ENCODE measurements around the gene GIGYF2.
"Not testable (repeated sequence)": the region's sequence is repeated elsewhere in the genome, so short reads cannot be mapped to it uniquely, and the experiment has no call there.

The GIGYF2 gene

DNA sequence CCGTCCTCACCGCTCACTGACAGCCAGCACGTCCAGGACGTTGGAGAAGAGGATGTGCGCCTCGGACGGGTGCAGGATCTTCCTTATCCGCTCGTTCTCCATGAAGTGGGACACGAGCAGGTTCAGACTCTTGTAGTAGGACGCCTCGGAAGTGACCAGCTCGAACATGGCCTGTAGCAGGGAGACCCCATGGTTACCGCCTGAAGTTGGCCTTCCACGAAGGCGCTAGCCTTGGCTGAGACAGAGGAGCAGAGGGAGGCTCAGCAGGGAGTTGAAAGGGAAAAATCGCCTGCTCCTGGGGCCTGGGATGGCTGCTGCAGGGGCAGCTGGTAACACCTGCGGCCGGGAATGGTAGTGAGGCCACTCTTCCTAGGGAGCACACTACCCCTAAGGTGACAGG is 197.6 kb downstream of the GIGYF2 start:
- no peak for DNase-seq (ENCODE audit: low read depth)

DNA sequence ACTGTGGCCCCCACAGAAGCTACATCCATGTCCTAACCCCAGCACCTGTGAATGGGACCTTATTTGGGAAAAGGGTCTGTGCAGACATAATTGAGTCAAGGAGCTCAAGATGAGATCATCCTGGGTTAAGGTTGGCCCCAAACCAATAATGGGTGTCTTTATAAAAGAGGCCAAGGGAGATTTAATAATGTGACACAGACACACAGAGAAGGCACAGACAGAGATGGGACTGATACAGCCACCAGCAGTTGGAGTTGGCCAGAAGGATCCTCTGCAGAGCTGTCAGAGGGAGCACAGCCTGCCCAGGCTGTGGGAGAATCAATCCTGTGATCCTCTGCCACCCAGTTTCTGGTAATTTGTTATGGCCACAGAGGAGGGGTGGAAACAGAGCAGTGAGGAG is 199.0 kb downstream of the GIGYF2 start:
- no peak for DNase-seq (ENCODE audit: low read depth)

DNA sequence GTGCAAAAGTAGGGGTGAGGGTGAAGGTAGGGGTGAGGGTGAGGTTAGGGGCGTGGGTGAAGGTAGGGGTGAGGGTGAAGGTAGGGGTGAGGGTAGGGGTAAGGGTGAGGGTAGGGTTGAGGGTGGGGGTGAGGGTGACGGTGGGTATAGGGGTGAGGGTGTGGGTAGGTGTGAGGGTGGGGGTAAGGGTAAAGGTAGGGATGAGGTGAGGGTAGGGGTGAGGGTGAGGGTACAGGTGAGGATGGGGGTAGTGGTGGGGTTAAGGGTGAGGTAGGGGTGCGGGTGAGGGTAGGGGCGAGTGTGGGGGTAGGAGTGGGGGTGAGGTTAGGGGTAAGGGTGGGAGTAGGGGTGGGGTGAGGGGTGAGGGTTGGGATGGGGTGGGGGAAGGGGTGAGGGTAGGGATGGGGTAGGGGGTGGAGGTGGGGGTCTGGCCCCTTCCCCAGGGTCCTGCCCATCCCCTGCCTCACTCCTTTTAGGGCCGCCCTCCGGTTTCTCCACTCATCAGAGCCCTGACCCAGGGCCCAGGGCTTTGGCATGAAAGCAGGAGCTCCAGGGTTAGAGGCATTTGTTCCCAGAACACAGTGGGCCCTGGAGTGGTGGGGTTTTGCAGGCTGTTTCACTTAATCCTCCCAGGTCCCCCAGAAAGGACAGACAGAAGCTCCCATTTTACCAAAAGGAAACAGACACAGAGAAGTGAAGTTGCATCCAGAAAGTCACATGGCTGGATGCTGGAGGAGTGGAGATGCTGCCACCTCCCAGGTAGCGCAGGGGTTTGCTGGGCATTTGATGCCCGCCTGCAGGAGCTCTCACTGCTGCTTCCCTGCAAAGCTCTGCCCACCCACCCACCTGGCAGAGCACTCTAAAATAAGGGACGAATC is 199.8 kb downstream of the GIGYF2 start:
- no peak for DNase-seq (ENCODE audit: low read depth)

DNA sequence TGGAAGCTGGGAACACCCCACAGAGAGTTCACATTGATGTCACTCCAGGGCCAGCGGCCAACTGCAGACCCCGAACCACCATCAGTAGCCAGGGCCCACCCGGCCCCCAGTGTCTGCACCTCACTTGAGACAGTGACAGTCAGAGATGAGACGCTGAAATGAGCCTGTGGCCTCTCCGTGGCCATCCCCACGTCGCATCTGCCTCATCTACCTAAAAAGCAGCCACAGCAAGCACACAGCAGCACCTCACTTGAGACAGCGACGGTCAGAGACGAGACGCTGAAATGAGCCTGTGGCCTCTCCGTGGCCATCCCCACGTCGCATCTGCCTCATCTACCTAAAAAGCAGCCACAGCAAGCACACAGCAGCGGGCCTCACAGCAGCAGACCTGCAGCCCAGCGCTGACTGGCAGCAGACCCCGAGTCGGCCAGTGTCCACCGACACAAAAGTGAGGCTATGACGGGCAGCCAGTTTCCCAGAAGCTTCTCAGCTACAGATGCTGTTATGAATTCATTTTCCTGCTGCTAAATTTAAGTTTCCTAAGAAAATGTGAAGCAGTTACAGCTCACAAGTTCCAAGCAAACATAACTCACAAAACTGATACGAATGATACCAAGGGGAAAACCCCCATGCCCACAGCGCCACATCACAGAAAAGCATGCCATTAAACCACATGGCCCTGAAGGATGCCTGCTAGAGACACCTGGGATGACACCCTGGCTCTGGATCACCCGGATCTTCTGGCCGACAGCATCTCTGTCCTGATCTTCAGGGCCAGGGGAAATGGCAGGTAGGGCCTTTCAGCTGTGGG is 200.7 kb downstream of the GIGYF2 start:
- no peak for DNase-seq (ENCODE audit: low read depth)

DNA sequence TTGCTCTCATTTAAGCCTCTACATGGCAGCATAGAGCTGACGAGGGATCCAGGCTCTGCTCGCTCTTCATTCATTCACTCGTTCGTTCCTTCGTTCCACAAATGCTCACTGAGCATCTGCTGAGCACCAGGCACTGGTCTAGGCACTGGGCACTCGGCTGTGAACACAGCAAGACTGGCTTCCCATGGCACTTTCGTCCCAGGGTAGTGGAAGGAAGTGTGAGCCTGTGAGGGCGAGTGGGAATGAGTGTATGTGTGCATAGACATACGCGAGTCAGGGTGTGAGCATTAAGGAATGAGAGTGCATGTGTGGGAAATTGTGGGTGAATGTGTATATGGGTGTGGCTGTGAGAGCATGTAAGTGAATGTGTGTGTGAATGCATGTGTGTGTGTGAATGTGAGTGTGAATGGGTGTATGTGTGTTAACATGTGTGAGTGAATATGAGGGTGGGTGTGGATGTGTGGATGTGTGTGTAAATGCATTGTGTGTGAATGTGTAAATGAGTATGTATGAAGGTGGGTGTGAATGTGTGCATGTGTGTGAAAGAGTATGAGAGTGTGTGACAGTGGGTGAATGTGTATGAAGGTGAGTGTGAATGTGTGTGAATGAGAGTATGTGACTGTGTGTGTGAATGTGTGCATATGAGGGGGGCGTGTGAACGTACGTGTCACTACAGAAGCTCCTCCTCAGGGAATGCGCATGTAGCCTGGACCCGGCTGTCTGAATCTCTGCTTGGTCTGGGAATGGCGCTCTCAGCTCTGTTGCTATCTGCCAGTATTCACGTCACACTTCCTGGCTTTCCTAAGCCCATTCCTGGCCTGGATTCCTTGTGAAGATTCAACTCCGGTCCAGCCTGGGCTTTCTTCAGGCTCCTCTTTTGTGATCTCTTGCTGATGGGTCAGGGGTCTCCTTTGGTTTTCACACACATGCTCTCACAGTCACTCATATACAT is 201.7 kb downstream of the GIGYF2 start:
- DNase-seq (ENCODE audit: low read depth), result no peak

DNA sequence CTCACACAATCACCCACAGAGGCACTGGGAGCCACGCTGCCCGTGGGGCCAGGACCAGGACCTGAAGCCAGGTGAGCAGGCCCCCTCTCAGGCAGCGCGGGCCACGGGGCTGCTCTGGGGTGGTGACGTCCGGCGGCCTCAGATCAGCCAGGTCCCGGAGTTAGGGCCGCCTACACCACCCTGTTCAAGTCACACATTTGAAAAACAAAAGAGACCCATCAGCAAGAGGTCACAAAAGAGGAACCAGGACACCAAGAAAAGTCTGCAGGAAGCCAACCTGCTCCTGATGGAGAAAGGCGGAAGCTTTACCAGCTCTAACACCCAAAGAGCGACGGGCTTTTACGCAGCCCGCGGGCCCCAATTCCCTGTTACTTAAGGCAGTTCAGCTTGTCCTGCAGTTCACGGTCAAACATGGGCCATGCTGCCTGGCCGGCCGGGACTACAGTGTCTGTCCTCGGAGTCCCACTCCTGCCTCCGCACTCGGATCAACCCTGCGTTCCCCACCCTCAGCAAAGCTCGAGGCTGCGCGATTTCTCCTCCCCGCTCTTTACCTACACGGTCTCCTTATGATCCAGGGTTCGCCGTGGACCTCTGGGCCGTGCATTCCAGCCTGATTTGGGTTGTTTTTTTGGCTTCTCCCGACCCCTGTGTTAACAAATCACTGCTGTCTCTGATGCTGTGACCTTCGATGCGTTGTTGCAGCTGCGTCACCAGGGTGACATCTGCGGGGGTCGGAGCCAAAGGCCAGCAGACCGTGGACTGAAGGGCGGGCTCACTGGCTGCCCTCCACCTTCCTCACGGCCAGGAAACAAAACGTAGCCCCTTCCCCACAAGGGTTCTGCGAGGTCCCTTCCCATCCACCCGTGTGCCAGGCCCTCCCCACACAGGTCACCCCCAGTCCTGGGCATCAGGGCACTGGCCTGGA is 203.9 kb downstream of the GIGYF2 start:
- no peak for DNase-seq (ENCODE audit: low read depth)

DNA sequence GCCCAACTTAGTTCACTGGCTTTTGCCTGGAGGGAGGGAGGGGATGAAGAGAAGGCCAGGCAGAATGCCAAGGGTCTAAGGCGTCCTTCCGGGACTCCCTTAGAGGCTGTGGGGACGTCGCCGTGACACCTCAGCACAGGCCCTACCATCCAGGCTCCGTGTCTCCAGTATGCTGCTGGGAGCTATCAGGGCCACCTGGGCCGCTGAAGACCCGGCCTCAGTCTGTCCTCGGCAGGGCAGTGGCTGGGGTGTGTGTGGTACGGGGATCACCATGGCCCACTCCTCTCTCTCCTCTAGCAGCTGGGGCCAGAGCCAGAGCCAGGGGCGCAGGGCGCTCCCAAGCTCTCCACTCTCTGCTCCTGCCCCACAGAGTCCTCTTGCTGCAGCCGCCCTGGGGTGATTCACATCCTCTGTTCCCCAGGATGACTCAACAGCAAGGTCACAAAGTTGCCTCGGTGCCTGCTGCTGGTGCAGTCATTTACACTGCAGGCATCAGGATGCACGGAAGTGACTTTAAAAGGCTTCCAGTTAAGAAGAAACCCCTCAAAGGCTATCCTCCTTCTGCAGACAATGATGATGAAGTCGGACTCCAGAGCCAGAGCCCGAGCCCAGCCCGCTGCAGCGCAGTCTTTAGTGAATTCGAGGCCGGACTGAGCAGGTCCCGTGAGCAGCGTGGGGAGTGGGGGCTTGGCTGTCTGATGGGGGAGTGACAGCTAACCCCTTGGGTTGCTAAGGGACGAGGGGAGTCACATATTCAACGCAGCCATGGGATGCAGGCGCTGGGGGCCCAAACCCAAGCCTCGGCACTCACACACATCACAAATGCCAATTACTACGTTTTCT is 204.8 kb downstream of the GIGYF2 start:
- DNase-seq (ENCODE audit: low read depth), result peak; percentile 95

DNA sequence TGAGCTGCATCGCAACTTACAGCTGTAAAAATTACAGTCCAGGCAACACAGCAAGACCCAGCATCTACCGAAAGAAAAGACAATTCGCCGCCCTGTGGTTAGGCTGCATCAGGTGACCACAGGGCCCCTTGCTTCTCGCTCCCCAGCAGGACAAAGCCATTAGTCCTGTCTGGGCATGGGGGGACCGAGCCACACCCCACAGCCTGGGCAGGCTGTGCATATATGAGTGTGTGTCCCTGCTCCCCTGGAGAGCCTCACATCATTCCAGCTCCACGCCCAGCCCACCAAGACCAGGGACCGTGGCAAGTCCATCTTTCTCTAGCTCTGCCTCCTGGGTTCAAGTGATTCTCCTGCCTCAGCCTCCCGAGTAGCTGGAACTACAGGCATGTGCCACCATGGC is 206.9 kb downstream of the GIGYF2 start:
- DNase-seq (ENCODE audit: low read depth), result no peak

DNA sequence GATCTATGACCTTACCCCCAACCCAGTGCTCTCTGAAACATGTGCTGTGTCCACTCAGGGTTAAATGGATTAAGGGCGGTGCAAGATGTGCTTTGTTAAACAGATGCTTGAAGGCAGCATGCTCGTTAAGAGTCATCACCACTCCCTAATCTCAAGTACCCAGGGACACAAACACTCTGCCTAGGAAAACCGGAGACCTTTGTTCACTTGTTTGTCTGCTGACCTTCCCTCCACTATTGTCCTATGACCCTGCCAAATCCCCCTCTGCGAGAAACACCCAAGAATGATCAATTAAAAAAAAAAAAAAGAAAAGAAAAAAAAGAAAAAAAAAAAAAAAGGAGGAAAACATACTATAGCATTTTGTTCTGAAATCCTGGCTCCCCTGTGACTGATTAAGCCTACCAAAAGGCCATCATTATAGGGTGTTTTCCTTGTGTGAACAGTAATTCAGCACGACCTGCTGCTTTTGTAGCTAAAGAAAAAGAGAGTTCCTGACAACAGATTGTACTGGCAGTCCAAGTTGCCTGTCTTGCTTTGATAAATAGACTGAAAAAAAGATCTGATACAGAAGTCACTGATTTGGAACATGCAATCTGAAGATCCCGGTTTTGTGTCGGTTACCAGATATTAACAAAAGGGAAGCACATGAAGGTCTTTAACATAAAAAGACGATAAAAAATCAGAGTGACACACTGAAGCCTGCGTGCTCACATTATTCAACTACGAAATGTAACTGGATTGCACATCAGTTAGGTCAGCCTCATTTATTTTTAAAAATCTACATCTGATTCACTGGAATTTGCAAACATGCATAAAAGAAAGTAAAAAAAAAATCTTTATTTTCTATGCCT is 210.0 kb downstream of the GIGYF2 start:
- not testable (repeated sequence) for DNase-seq (ENCODE audit: low read depth)

DNA sequence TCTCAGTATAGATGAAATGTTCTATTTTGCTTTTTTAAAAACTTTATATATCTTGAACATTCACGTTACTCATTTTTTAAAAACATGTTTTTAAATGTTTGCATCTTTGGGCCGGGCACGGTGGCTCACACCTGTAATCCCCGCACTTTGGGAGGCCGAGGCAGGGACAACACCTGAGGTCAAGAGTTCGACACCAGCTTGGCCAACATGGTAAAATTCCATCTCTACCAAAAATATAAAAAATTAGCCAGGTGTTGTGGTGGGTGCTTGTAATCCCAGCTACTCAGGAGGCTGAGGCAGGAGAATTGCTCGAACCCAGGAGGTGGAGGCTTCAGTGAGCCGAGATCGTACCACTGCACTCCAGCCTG is 210.6 kb downstream of the GIGYF2 start:
- not testable (repeated sequence) for DNase-seq (ENCODE audit: low read depth)

DNA sequence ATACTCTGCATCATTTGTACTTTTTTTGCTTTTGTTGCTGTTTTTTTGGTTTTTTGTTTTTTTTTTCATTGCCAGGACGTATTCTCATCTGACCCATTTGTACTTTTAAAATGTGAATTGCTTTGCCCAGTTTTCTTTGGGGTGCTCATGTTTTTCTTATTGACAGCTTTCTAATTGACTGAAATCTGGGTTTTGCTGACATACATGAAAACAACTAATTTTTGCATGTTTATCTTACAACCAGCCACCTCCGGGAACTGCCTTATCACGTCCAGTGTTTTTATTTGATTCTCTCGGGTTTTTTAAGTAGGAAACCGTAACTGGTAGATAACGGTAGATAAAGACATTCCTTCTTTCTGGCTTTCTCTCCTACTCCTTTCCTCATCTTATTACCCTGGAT is 211.6 kb downstream of the GIGYF2 start:
- DNase-seq (ENCODE audit: low read depth), result no peak
